Measurements from ENCODE around the gene NXN. TPM values are rescaled to one million over a fixed set of nuclear protein-coding genes. Genes with fewer than 3 reads are reported as not detected.

The NXN gene
- total RNA-seq, 4 donors from 2014 or later, result 2.1 to 14.0 (median 8.6) TPM

DNA sequence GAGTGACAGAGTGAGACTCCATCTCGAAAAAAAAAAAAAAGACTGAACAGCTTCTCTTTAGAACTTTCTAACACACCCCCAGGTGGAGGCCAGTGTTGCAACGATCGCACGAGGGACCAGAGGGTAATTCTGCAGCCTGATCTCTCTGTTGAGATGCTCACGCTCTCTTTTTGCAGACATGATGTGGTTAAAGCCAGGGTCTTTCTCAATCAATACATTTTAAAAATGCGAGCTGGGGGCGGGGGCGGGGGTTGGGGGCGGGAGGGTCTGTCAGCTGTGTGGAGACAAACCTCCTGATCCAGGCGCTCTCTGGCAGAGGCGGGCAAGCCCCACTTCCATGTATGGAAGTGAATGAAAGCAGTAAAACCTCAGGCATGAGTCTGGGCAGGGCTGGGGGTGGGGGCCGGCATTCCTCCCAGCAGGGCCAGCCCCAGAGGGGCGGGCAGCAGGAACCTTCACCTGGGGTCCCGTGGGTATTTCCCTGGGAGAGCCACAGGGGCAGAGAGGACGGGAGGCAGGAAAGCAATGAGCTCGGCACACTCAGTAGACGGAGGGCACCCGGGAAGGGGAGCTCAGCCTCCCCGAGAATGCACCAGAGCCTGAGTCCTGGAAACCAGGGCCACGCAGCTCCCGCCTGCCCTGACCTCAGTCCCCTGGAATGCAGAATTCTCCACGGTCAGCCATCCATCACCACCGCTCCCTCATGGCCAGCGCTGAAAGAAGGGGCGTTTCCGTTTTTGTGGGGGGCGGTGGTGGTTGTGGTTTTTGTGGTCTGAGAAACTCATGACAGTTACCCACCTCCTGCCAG, 28.0 kb downstream of the NXN start:
- peak overlapping the region in 2 of 4 donors; percentile 38 to 61 for H3K27ac ChIP-seq
- H3K27me3 ChIP-seq, result no peaks in the 10 kb centered on the region
- no peaks in the 10 kb centered on the region for H3K9me3 ChIP-seq
- no peaks in the 10 kb centered on the region for H3K4me1 ChIP-seq
- TF ChIP-seq POLR2A (IDR thresholded peaks at IDR 0.05), result no peak
- TF ChIP-seq, protein P1, sequence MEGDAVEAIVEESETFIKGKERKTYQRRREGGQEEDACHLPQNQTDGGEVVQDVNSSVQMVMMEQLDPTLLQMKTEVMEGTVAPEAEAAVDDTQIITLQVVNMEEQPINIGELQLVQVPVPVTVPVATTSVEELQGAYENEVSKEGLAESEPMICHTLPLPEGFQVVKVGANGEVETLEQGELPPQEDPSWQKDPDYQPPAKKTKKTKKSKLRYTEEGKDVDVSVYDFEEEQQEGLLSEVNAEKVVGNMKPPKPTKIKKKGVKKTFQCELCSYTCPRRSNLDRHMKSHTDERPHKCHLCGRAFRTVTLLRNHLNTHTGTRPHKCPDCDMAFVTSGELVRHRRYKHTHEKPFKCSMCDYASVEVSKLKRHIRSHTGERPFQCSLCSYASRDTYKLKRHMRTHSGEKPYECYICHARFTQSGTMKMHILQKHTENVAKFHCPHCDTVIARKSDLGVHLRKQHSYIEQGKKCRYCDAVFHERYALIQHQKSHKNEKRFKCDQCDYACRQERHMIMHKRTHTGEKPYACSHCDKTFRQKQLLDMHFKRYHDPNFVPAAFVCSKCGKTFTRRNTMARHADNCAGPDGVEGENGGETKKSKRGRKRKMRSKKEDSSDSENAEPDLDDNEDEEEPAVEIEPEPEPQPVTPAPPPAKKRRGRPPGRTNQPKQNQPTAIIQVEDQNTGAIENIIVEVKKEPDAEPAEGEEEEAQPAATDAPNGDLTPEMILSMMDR (IDR thresholded peaks at IDR 0.05), result no peak
- no peaks in the 10 kb centered on the region for H3K36me3 ChIP-seq
- DNase-seq, result no peak
- no peak overlapping the region for H3K4me3 ChIP-seq

DNA sequence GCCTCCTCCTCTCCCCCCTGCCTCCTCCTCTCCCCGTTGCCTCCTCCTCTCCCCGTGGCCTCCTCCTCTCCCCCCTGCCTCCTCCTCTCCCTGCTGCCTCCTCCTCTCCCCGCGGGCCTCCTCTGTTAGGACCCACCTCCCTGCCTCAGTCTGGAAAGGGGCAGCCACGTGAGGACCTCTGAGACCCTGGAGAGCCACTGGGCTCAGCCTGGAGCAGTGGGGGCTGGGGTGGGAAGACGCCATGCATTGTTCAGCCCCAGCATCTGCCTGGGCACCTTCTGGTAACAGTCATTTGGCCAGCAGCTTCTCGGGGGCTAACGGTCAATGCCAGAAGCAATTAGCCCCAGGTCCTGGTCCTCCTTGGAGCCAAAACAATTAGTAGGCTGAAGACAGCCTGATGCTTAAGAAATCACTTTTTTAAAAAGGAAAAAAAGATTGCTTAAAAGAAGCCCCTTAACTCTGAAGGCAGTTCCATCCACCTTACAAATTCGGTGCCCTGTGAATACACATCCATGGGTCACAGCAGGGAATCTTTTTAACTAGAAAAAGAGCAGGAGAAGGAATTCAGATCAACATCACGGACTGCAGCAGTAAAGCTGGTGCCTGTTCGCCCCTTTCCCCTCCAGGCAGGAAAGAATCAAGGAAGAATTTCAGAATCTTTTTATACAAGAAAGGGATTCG, 29.8 kb downstream of the NXN start:
- H3K27me3 ChIP-seq, result no peaks in the 10 kb centered on the region
- TF ChIP-seq, protein P1 (IDR thresholded peaks at IDR 0.05), result no peak
- no peak for TF ChIP-seq POLR2A (IDR thresholded peaks at IDR 0.05)
- peak overlapping the region in 1 of 4 donors; percentile 61 for H3K27ac ChIP-seq
- H3K9me3 ChIP-seq, result no peaks in the 10 kb centered on the region
- no peaks in the 10 kb centered on the region for H3K4me1 ChIP-seq
- DNase-seq, result no peak
- H3K4me3 ChIP-seq, result no peak overlapping the region
- no peaks in the 10 kb centered on the region for H3K36me3 ChIP-seq

DNA sequence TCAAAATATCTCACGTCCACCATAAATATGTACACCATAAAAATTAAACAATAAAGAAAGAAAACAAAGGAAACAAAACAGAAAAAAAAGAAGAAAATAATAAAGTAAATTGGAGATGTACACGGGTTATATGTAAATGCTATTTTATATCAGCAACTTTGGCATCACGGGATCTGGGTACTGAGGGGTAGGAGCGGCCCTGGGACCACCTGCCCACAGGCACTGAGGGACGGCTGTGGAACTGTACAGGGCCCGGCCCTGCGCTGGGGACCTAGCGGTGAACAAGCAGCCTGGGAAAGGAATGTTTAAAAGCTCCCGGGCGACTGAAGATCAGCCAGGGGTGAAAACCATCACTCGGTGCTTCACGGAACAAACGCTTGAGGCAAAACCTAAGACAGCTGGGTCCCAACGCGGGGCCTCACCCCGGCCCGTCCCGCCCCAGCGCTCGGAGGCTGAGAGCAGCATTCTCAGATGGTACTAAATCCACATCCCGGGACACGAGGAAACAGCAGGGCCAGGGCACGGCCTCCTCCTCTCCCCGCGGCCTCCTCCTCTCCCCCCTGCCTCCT, 31.2 kb downstream of the NXN start:
- DNase-seq, result no peak
- Histone ChIP-seq H3K27ac (peak overlapping the region in 1 of 4 donors; percentile 48), H3K4me3 (no peak overlapping the region)

DNA sequence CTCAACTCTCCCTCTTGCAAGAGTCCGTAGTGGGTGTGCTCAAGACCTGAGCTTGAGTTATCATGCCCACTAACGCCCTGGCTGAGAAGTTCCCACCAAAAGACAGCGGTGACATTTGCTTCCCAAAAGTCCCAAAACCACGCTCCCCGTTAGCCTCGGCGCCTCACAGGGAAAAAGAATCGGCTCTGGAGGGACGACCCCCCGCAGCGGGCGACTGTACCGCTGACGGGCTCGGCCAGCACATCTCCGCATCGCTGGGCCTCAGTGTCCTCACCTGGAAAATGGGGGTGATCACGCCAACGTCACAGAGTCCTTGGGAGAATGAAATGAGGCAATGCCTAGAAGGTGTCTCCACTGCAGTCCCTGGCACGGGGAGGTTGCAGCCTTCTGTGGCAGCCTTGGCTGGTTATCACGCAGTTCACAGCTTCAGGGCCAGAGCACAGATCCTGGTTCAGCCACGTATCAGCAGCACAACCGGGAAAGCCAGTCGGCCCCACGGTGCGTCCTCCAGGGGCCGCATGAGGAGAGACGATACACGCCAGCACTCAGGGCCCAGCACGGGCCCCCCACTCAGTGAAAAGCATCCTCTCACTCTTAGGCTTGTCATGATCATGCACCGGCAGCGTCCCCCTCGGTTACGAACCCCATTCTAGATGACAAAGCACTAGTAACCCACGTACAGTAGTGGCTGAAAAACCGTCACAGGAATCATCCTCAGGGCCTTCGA, 32.9 kb downstream of the NXN start:
- DNase-seq, result no peak
- no peak overlapping the region for H3K4me3 ChIP-seq
- TF ChIP-seq, protein P1 (IDR thresholded peaks at IDR 0.05), result no peak
- TF ChIP-seq POLR2A (IDR thresholded peaks at IDR 0.05), result no peak
- no peaks in the 10 kb centered on the region for H3K9me3 ChIP-seq
- no peaks in the 10 kb centered on the region for H3K27me3 ChIP-seq
- no peak overlapping the region for H3K27ac ChIP-seq
- no peaks in the 10 kb centered on the region for H3K4me1 ChIP-seq
- no peaks in the 10 kb centered on the region for H3K36me3 ChIP-seq

More for the DNA sequence above, 31.2 kb downstream of the NXN start:
- TF ChIP-seq, protein P1 (IDR thresholded peaks at IDR 0.05), result no peak
- TF ChIP-seq POLR2A (IDR thresholded peaks at IDR 0.05), result no peak
- no peaks in the 10 kb centered on the region for H3K36me3 ChIP-seq
- H3K9me3 ChIP-seq, result no peaks in the 10 kb centered on the region
- H3K27me3 ChIP-seq, result no peaks in the 10 kb centered on the region
- no peaks in the 10 kb centered on the region for H3K4me1 ChIP-seq

DNA sequence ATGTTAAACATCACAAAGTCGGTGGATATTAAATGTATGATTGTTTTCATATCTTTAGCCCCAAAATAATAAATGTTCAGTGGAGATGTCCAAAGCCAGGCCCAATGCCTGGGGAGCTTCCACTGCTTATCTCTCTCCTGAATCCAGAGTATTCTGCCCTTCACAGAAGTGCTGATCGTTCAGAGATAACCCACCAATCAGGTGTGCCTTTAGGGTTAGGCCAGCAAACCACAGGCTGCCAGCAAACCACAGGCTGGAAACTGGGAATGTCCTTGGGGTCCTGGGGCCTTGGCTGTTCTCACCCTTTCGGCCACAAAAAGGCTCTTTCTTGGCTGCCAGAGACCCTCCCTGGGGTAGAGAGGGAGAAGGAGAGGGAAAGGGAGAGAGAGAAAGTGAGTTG, 33.9 kb downstream of the NXN start:
- no peaks in the 10 kb centered on the region for H3K9me3 ChIP-seq
- TF ChIP-seq POLR2A (IDR thresholded peaks at IDR 0.05), result no peak
- TF ChIP-seq, protein P1 (IDR thresholded peaks at IDR 0.05), result no peak
- H3K27ac ChIP-seq, result no peak overlapping the region
- H3K4me1 ChIP-seq, result no peaks in the 10 kb centered on the region
- no peak overlapping the region for H3K4me3 ChIP-seq
- no peak for DNase-seq
- no peaks in the 10 kb centered on the region for H3K27me3 ChIP-seq
- no peaks in the 10 kb centered on the region for H3K36me3 ChIP-seq

Data from Peyer's patch (tissue), 4 donors.